22Rv1 (cell line): Measurements from ENCODE around the gene ZC3H11A.

Source experiments
- CTCF ChIP-seq: fragments of 450-650 bp; IDR thresholded peaks from 2 replicates; pipeline ENCODE4 v1.5.1; 2017; ENCODE audit warnings: mild to moderate bottlenecking
- ZFX ChIP-seq: fragments of 450-650 bp; IDR thresholded peaks from 2 replicates; pipeline ENCODE4 v1.6.1; 2017; ENCODE audit warnings: antibody characterized with exemption, borderline replicate concordance

- no peak for TF ChIP-seq CTCF
- TF ChIP-seq ZFX, result no peak
Observed at GRCh38 chr1:203763505-203763904, 31.9 kb upstream of the ZC3H11A start.
